Neural progenitor cell (in vitro differentiated cells): ENCODE results near the gene EFEMP1. TPM values are rescaled to one million over a fixed set of nuclear protein-coding genes. Genes with fewer than 3 reads are reported as not detected.
A peak's percentile ranks its signal among the peaks of the same experiment; 100 is the strongest.

Source experiments
- DNase-seq: peaks from one replicate; pipeline ENCODE4 v3.0.0-alpha.2; 2016; ENCODE audit warnings: low spot score
- H2AFZ ChIP-seq: fragments of 200-600 bp; sonication (generic); replicated peaks from 2 replicates; pipeline ENCODE4 v1.6.1; 2016; ENCODE audit warnings: antibody characterized with exemption
- H3F3A ChIP-seq: fragments of 200-600 bp; sonication (generic); 2 replicates; pipeline ENCODE4 v1.6.1; 2016; ENCODE audit warnings: antibody characterized with exemption, low read depth
- H3K27ac ChIP-seq: fragments of 200-600 bp; sonication (generic); 2 replicates; pipeline ENCODE4 v1.5.1; 2016; ENCODE audit warnings: mild to moderate bottlenecking
- H3K27me3 ChIP-seq: fragments of 200-600 bp; sonication (generic); 2 replicates; pipeline ENCODE4 v1.6.1; 2016; ENCODE audit warnings: mild to moderate bottlenecking, moderate library complexity
- H3K36me3 ChIP-seq: fragments of 200-600 bp; sonication (generic); 2 replicates; pipeline ENCODE4 v1.5.1; 2016
- H3K4me1 ChIP-seq: fragments of 200-600 bp; sonication (generic); 2 replicates; pipeline ENCODE4 v1.6.1; 2016; ENCODE audit warnings: mixed run types
- H3K4me2 ChIP-seq: fragments of 200-600 bp; sonication (generic); 2 replicates; pipeline ENCODE4 v1.6.1; 2016
- H3K4me3 ChIP-seq: fragments of 200-600 bp; sonication (generic); 2 replicates; pipeline ENCODE4 v1.5.1; 2016
- H3K79me2 ChIP-seq: fragments of 200-600 bp; sonication (generic); 2 replicates; pipeline ENCODE4 v1.6.1; 2016; ENCODE audit warnings: low read depth
- H3K9ac ChIP-seq: fragments of 200-600 bp; sonication (generic); 2 replicates; pipeline ENCODE4 v1.6.1; 2016
- H3K9me3 ChIP-seq: fragments of 200-600 bp; sonication (generic); 2 replicates; pipeline ENCODE4 v1.5.1; 2016; ENCODE audit warnings: low read depth
- H4K20me1 ChIP-seq: fragments of 200-600 bp; sonication (generic); 2 replicates; pipeline ENCODE4 v1.6.1; 2016; ENCODE audit warnings: low read depth
- H3K27ac Mint-ChIP-seq: 3 replicates; pipeline ENCODE4 v1.8.0; 2021; ENCODE audit warnings: mixed read lengths
- H3K27me3 Mint-ChIP-seq: 2 replicates; pipeline ENCODE4 v1.8.0; 2022; ENCODE audit warnings: low read depth, mild to moderate bottlenecking, inconsistent platforms, moderate library complexity, mixed read lengths; ENCODE audit not compliant: insufficient read depth
- H3K36me3 Mint-ChIP-seq: 3 replicates; pipeline ENCODE4 v1.8.0; 2021; ENCODE audit warnings: mixed read lengths
- H3K4me1 Mint-ChIP-seq: 3 replicates; pipeline ENCODE4 v1.8.0; 2021; ENCODE audit warnings: mixed read lengths
- H3K4me3 Mint-ChIP-seq: 3 replicates; pipeline ENCODE4 v1.8.0; 2021; ENCODE audit warnings: mild to moderate bottlenecking, moderate library complexity, mixed read lengths
- H3K9me3 Mint-ChIP-seq: 3 replicates; pipeline ENCODE4 v1.8.0; 2020; ENCODE audit warnings: mixed read lengths
- EZH2 ChIP-seq: fragments of 200-600 bp; sonication (generic); IDR thresholded peaks from 2 replicates; pipeline ENCODE4 v1.6.1; 2017; ENCODE audit warnings: antibody characterized with exemption, mild to moderate bottlenecking, moderate library complexity
- EZH2phosphoT487 ChIP-seq: fragments of 200-600 bp; sonication (generic); IDR thresholded peaks from 2 replicates; pipeline ENCODE4 v1.6.1; 2017; ENCODE audit warnings: antibody characterized with exemption
- total RNA-seq: library from RNA; depleted of rRNA; stranded (reverse); fragments of >200 nt; gene quantifications from 2 replicates; pipeline ENCODE4 v1.2.3, GENCODE V29; 2015; ENCODE audit warnings: low replicate concordance
- TF ChIP-seq, protein P1 (sequence below): fragments of 200-600 bp; sonication (generic); IDR thresholded peaks from 2 replicates; pipeline ENCODE4 v1.5.1; 2017; ENCODE audit warnings: antibody characterized with exemption, mild to moderate bottlenecking

The EFEMP1 gene
- total RNA-seq, 1 donor from 2014 or later = 25.5 TPM

DNA sequence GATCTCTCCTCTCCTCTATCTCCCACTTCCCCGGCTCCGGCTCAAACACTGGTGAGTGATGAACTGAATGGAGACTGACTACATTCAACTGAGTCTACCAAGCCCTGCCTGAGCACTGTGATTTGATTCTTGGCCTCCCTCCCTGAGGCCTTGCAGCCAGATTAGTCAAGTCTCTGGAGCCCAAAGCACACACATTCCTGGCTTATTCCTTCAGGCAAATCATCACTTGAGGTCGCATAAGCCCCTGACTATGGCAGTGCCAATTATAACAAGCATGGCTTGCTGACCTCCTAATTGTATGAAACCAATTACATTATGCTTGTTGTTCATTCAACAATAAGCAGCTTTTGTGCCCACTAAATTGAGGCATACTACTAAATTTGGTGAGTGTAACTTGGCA, 34.6 kb downstream of the EFEMP1 start:
- peak; percentile 56 for DNase-seq
- TF ChIP-seq, protein P1, sequence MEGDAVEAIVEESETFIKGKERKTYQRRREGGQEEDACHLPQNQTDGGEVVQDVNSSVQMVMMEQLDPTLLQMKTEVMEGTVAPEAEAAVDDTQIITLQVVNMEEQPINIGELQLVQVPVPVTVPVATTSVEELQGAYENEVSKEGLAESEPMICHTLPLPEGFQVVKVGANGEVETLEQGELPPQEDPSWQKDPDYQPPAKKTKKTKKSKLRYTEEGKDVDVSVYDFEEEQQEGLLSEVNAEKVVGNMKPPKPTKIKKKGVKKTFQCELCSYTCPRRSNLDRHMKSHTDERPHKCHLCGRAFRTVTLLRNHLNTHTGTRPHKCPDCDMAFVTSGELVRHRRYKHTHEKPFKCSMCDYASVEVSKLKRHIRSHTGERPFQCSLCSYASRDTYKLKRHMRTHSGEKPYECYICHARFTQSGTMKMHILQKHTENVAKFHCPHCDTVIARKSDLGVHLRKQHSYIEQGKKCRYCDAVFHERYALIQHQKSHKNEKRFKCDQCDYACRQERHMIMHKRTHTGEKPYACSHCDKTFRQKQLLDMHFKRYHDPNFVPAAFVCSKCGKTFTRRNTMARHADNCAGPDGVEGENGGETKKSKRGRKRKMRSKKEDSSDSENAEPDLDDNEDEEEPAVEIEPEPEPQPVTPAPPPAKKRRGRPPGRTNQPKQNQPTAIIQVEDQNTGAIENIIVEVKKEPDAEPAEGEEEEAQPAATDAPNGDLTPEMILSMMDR = no peak
- TF ChIP-seq EZH2phosphoT487 = no peak
- Mint-ChIP-seq H3K4me1 (peaks cover 18% of the 10 kb centered on the region), H3K27ac (no peak overlapping the region), H3K9me3 (no peaks in the 10 kb centered on the region), H3K36me3 (no peaks in the 10 kb centered on the region), H3K27me3 (no peaks in the 10 kb centered on the region), H3K4me3 (no peak overlapping the region)
- no peak overlapping the region for H3K4me3 ChIP-seq
- H2AFZ ChIP-seq = no peak overlapping the region
- no peaks in the 10 kb centered on the region for H4K20me1 ChIP-seq
- H3K4me1 ChIP-seq = peaks cover 10% of the 10 kb centered on the region
- no peaks in the 10 kb centered on the region for H3K9me3 ChIP-seq
- H3K27ac ChIP-seq = peak overlapping the region; percentile 41
- H3K9ac ChIP-seq = no peak overlapping the region
- H3K79me2 ChIP-seq = no peaks in the 10 kb centered on the region
- no peaks in the 10 kb centered on the region for H3K36me3 ChIP-seq
- H3K27me3 ChIP-seq = no peaks in the 10 kb centered on the region
- H3F3A ChIP-seq = peaks cover 7% of the 10 kb centered on the region
- H3K4me2 ChIP-seq = no peak overlapping the region

DNA sequence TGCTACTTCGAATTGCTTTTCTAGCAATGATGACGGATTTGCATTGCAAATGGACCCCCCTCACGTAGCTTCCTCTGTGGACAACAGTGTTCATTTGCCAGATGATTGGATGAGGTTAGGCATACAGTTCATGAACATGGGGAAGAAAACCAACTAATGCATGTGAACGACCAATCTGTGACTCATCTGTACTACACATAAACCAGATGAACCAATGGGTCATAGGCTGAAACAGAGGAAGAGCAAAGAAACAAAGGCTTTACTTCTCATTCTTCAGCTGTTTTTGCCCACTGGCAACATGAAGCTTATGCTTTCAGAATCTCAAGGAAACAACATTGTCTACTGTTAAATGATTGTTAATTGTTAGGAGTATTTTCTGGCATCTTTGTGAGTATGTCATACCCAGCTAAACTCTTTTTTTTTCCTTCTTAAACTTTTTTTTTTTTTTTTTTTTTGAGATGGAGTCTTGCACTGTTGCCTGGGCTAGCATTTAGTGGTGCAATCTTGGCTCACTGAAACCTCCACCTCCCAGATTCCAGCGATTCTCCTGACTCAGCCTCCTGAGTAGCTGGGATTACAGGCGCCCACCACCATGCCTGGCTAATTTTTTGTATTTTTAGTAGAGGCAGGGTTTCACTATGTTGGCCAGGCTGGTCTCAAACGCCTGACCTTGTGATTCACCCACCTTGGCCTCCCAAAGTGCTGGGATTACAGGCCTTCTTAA, 35.5 kb downstream of the EFEMP1 start:
- Histone ChIP-seq H4K20me1 (no peaks in the 10 kb centered on the region), H3K79me2 (no peaks in the 10 kb centered on the region), H3F3A (peaks cover 7% of the 10 kb centered on the region), H3K9me3 (no peaks in the 10 kb centered on the region), H3K4me1 (peaks cover 10% of the 10 kb centered on the region), H3K36me3 (no peaks in the 10 kb centered on the region), H3K27ac (no peak overlapping the region), H2AFZ (no peak overlapping the region), H3K4me2 (no peak overlapping the region), H3K4me3 (no peak overlapping the region), H3K9ac (no peak overlapping the region), H3K27me3 (no peaks in the 10 kb centered on the region)
- Mint-ChIP-seq H3K27me3 (peaks cover 2% of the 10 kb centered on the region), H3K4me1 (peaks cover 18% of the 10 kb centered on the region), H3K9me3 (no peaks in the 10 kb centered on the region), H3K36me3 (no peaks in the 10 kb centered on the region), H3K27ac (no peak overlapping the region), H3K4me3 (no peak overlapping the region)
- DNase-seq = no peak
- TF ChIP-seq EZH2 = no peak
- TF ChIP-seq, protein P1 = no peak
- TF ChIP-seq EZH2phosphoT487 = no peak

DNA sequence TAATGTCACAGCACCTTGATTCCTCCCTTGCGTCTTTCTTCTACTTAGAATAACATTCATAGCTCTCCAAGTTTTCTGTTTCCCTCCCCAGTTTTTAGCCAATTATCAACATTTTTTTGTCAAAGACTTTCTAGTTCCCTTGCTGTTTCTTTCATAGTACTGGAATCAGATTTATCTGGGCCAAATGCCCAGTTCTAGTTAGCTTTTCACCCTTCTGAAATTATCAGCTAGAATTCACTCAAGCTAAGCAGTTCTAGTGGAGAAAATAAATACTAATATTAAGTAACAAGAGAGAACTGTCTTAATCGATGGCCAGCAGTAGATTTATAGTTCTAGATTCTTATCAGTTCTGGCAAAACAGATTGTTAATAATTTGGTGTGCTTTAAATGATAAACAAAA, 36.2 kb downstream of the EFEMP1 start:
- no peak for DNase-seq
- no peaks in the 10 kb centered on the region for H3K36me3 Mint-ChIP-seq
- peaks cover 7% of the 10 kb centered on the region for H3F3A ChIP-seq
- no peaks in the 10 kb centered on the region for H3K79me2 ChIP-seq
- no peak overlapping the region for H3K27ac Mint-ChIP-seq
- no peak overlapping the region for H3K4me2 ChIP-seq
- peaks cover 2% of the 10 kb centered on the region for H3K27me3 Mint-ChIP-seq
- TF ChIP-seq EZH2 (no peak), EZH2phosphoT487 (no peak)
- TF ChIP-seq, protein P1 = no peak
- H3K36me3 ChIP-seq = no peaks in the 10 kb centered on the region
- H3K9me3 ChIP-seq = no peaks in the 10 kb centered on the region
- H2AFZ ChIP-seq = no peak overlapping the region
- H4K20me1 ChIP-seq = no peaks in the 10 kb centered on the region
- no peak overlapping the region for H3K4me3 Mint-ChIP-seq
- H3K4me1 Mint-ChIP-seq = peaks cover 16% of the 10 kb centered on the region
- H3K9ac ChIP-seq = no peak overlapping the region
- peaks cover 10% of the 10 kb centered on the region for H3K4me1 ChIP-seq
- no peaks in the 10 kb centered on the region for H3K27me3 ChIP-seq
- no peak overlapping the region for H3K27ac ChIP-seq
- no peaks in the 10 kb centered on the region for H3K9me3 Mint-ChIP-seq
- H3K4me3 ChIP-seq = no peak overlapping the region
